ENCODE results near the gene TOMM34.

DNA sequence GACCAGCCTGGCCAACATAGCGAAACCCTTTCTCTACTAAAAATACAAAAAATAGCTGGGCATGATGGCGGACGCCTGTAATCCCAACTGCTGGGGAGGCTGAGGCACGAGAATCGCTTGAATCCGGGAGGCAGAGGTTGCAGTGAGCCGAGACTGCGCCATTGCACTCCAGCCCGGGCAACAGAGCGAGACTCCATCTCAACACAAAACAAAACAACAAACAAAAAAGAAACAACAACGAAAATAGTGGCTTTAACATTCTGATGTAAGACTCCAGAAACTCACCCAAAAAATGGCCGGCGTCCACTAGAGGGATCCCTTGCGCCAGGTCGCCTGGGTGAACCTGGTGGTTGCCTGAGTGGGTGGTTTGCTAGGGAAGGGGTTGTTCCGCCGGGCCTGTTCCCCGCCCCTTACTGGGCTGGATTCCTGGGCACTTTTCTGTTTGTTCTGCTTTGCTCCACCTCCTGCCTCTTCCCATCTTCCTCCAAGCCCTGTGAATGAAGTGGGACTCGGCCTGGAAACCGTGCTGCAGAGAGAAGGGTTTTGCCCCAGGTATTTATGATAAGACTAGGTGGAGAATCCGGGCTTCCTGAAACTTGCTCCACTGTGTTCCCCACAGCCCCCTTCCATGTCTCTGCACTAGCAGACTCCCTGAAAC lies 48.8 kb downstream of the TOMM34 start:
- TF ChIP-seq, protein P1, sequence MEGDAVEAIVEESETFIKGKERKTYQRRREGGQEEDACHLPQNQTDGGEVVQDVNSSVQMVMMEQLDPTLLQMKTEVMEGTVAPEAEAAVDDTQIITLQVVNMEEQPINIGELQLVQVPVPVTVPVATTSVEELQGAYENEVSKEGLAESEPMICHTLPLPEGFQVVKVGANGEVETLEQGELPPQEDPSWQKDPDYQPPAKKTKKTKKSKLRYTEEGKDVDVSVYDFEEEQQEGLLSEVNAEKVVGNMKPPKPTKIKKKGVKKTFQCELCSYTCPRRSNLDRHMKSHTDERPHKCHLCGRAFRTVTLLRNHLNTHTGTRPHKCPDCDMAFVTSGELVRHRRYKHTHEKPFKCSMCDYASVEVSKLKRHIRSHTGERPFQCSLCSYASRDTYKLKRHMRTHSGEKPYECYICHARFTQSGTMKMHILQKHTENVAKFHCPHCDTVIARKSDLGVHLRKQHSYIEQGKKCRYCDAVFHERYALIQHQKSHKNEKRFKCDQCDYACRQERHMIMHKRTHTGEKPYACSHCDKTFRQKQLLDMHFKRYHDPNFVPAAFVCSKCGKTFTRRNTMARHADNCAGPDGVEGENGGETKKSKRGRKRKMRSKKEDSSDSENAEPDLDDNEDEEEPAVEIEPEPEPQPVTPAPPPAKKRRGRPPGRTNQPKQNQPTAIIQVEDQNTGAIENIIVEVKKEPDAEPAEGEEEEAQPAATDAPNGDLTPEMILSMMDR (IDR thresholded peaks at IDR 0.05) = peak; percentile 77
- TF ChIP-seq EZH2phosphoT487 (IDR thresholded peaks at IDR 0.05) = no peak
